Measurements from ENCODE around the gene ARID3C. TPM values are rescaled to one million over a fixed set of nuclear protein-coding genes. Genes with fewer than 3 reads are reported as not detected.

The ARID3C gene
- total RNA-seq, 2 experiments from 2014 or later: 0.38 to 1.9 TPM

- peak within 1 kb of the TSS; percentile 90 for H3K4me2 ChIP-seq (ENCODE audit: low read length)
- no peaks in the 10 kb centered on the region for H3K79me2 ChIP-seq (ENCODE audit: insufficient read depth, low read depth, low read length)
- no peaks in the 10 kb centered on the region for H3K9me3 ChIP-seq (ENCODE audit: low read length)
- H3K27ac ChIP-seq (ENCODE audit: low read depth, low read length, poor library complexity, severe bottlenecking): no peak within 1 kb of the TSS
- no peaks in the 10 kb centered on the region for H4K20me1 ChIP-seq (ENCODE audit: insufficient read depth, low read length)
- peak within 1 kb of the TSS; percentile 78 for H3K4me3 ChIP-seq (ENCODE audit: low read depth, low read length, poor library complexity, severe bottlenecking)
- no peak for TF ChIP-seq CTCF (conservative IDR thresholded peaks at IDR 0.05; ENCODE audit: low read length)
- peak; percentile 96 for DNase-seq (ENCODE audit: low spot score)
- H3K36me3 ChIP-seq (ENCODE audit: insufficient read depth, low read length): peaks cover 14% of the 10 kb centered on the region; the same call in 1 of the 2 replicates
- POLR2A ChIA-PET: interaction anchor here (0.9 to 2.5 kb wide), 8 partner anchors 8 to 450 kb away, joined by 3 to 43 read pairs (median 4); partner anchors contain the start of genes ARID3C, RPP25L and SIGMAR1
- intact Hi-C loops (cut with micrococcal nuclease; ENCODE audit: unreplicated experiment): no loop called here
- TSS peak; percentile 65 for BruUV-seq (replicated peaks)
- CTCF ChIA-PET (ENCODE audit: unreplicated experiment): interaction anchor here (0.6 to 1.5 kb wide), 5 partner anchors 9 to 29 kb away, joined by 3 to 9 read pairs (median 3); partner anchors contain the start of genes RPP25L and SIGMAR1
- peaks cover 15% of the 10 kb centered on the region for H3K4me1 ChIP-seq (ENCODE audit: insufficient read depth, low read length, poor library complexity, severe bottlenecking)
- H2AFZ ChIP-seq (ENCODE audit: low read length): peak within 1 kb of the TSS; percentile 96
- no peaks in the 10 kb centered on the region for H3K9me2 ChIP-seq (ENCODE audit: insufficient read depth, low read length)
These were observed 8.5 kb downstream of the ARID3C start, which contains the start of gene DCTN3 for GRCh38 chr9:34620061-34620994. TSS of gene DCTN3 (minus strand) at chr9:34620495. CDS start at chr9:34620464, 31 bp downstream.

- DNase-seq (ENCODE audit: low spot score): no peak
- TF ChIP-seq EZH2phosphoT487 (IDR thresholded peaks at IDR 0.05; ENCODE audit: borderline replicate concordance, low read depth, low read length) (no peak), CTCF (conservative IDR thresholded peaks at IDR 0.05; ENCODE audit: low read length) (no peak)
- no peak overlapping the region for H3K27ac ChIP-seq (ENCODE audit: low read depth, low read length, poor library complexity, severe bottlenecking)
- peaks cover 31% of the 10 kb centered on the region for H3K4me1 ChIP-seq (ENCODE audit: insufficient read depth, low read length, poor library complexity, severe bottlenecking)
- BruUV-seq (replicated peaks): no TSS peak
- CTCF ChIA-PET (ENCODE audit: unreplicated experiment): no interaction called here
- no peaks in the 10 kb centered on the region for H4K20me1 ChIP-seq (ENCODE audit: insufficient read depth, low read length)
- peaks cover 19% of the 10 kb centered on the region; the same call in 1 of the 2 replicates for H3K36me3 ChIP-seq (ENCODE audit: insufficient read depth, low read length)
- no peak overlapping the region for H3K4me2 ChIP-seq (ENCODE audit: low read length)
- H3K9me2 ChIP-seq (ENCODE audit: insufficient read depth, low read length): no peaks in the 10 kb centered on the region
- H3K4me3 ChIP-seq (ENCODE audit: low read depth, low read length, poor library complexity, severe bottlenecking): no peak overlapping the region
- POLR2A ChIA-PET: no interaction called here
- H2AFZ ChIP-seq (ENCODE audit: low read length): no peak overlapping the region
- H3K9me3 ChIP-seq (ENCODE audit: low read length): no peaks in the 10 kb centered on the region
- intact Hi-C loops (cut with micrococcal nuclease; ENCODE audit: unreplicated experiment): no loop called here
- H3K79me2 ChIP-seq (ENCODE audit: insufficient read depth, low read depth, low read length): peaks cover 11% of the 10 kb centered on the region; the same call in 1 of the 2 replicates
These were observed 13.7 kb downstream of the ARID3C start for GRCh38 chr9:34615132-34615531.

Measured in OCI-LY7 (cell line).